ENCODE measurements around the gene ZDHHC22. TPM values are rescaled to one million over a fixed set of nuclear protein-coding genes. Genes with fewer than 3 reads are reported as not detected.

The ZDHHC22 gene
- under 0.01 TPM in 1 of 2 replicates, not detected in the other for total RNA-seq

GRCh38 chr14:77141214-77142004 is at the start of gene ZDHHC22:
TSS of gene ZDHHC22 (minus strand) at chr14:77141791. CDS start at chr14:77139738, 2,053 bp downstream.

GRCh38 chr14:77181603-77182437 is 40.2 kb upstream of the ZDHHC22 start, which contains the start of gene TMEM63C:
TSS of gene TMEM63C (plus strand) at chr14:77181798. CDS start at chr14:77218814, 37,016 bp downstream.

GRCh38 chr14:77097700-77098528 is 43.7 kb downstream of the ZDHHC22 start, which contains the start of gene CIPC:
TSS of gene CIPC (plus strand) at chr14:77098258. CDS start at chr14:77105709, 7,451 bp downstream.

Other genes with a start within 250 kb of the ZDHHC22 start
- 42.9 and 91.5 TPM in 2 replicates for gene IRF2BPL, start 113.1 kb downstream of the ZDHHC22 start, total RNA-seq
- 10.5 and 14.7 TPM in 2 replicates for gene CIPC, start 43.5 kb downstream of the ZDHHC22 start, total RNA-seq
- gene TMEM63C, start 40.0 kb upstream of the ZDHHC22 start, total RNA-seq = under 0.01 TPM in 1 of 2 replicates, not detected in the other
- gene NGB, start 129.4 kb upstream of the ZDHHC22 start, total RNA-seq = not detected in 2 replicates
- 22.9 and 26.3 TPM in 2 replicates for gene POMT2, start 179.1 kb upstream of the ZDHHC22 start, total RNA-seq
- gene GSTZ1, start 179.2 kb upstream of the ZDHHC22 start, total RNA-seq = 23.5 and 54.5 TPM in 2 replicates
- 6.6 and 16.2 TPM in 2 replicates for gene TMED8, start 235.3 kb upstream of the ZDHHC22 start, total RNA-seq
- 1.5 and 3.6 TPM in 2 replicates for gene SAMD15, start 235.6 kb upstream of the ZDHHC22 start, total RNA-seq